ENCODE measurements around the gene NEO1. TPM values are rescaled to one million over a fixed set of nuclear protein-coding genes. Genes with fewer than 3 reads are reported as not detected.

The NEO1 gene
- total RNA-seq, 1 experiment from 2014 or later: 41.8 TPM

GRCh38 chr15:73023071-73023470 is 29.2 kb upstream of the NEO1 start:
- WGBS (ENCODE audit: extremely low coverage, insufficient read length, low lambda C conversion rate): no CpG with 5 or more reads among the region's 3 CpGs
- Histone ChIP-seq H2BK12ac (ENCODE audit: insufficient read length, low read depth, low read length) (no peak overlapping the region), H4K20me1 (ENCODE audit: control insufficient read depth, insufficient read depth, insufficient read length) (no peaks in the 10 kb centered on the region), H4K8ac (replicated peaks; ENCODE audit: insufficient read length, low read depth, low read length) (no peak overlapping the region), H2BK5ac (ENCODE audit: insufficient read length, low read length) (no peak overlapping the region), H3K4me2 (ENCODE audit: insufficient read depth, insufficient read length, low read length) (no peak overlapping the region), H2BK120ac (ENCODE audit: low read depth, low read length, poor library complexity, severe bottlenecking) (no peak overlapping the region), H3K79me2 (ENCODE audit: insufficient read depth, low read length) (no peaks in the 10 kb centered on the region), H2BK15ac (ENCODE audit: low read depth, low read length) (no peak overlapping the region), H2AFZ (ENCODE audit: low read length) (no peak overlapping the region), H3K79me1 (ENCODE audit: insufficient read depth, low read depth, low read length, poor library complexity, severe bottlenecking) (no peaks in the 10 kb centered on the region), H3K9me3 (ENCODE audit: control insufficient read depth, low read depth, low read length) (no peaks in the 10 kb centered on the region), H2BK20ac (ENCODE audit: low read depth, low read length, poor library complexity, severe bottlenecking) (no peak overlapping the region), H3K23ac (ENCODE audit: insufficient read length, low read depth, low read length) (no peak overlapping the region), H4K5ac (ENCODE audit: insufficient read length, low read depth, low read length) (no peak overlapping the region), H3K23me2 (ENCODE audit: insufficient read length, low read depth, low read length, poor library complexity, severe bottlenecking) (no peaks in the 10 kb centered on the region), H3K9ac (ENCODE audit: extremely low read depth, insufficient read length, low read length) (no peak overlapping the region), H3K56ac (ENCODE audit: insufficient read length, low read depth, low read length) (no peak overlapping the region), H3K18ac (ENCODE audit: insufficient read length, low read depth, low read length) (no peak overlapping the region), H3K4me1 (ENCODE audit: insufficient read depth, low read length) (peaks cover 4% of the 10 kb centered on the region), H3K27ac (ENCODE audit: insufficient read length, low read depth, low read length) (no peak overlapping the region), H2AK5ac (ENCODE audit: insufficient read length, low read length) (no peak overlapping the region), H3K14ac (ENCODE audit: insufficient read depth, low read length) (no peak overlapping the region), H3K27me3 (ENCODE audit: insufficient read depth, low read length) (no peaks in the 10 kb centered on the region), H3T11ph (ENCODE audit: low read length) (no peak overlapping the region), H3K4ac (ENCODE audit: low read depth, low read length) (no peak overlapping the region), H4K91ac (ENCODE audit: insufficient read length, low read depth, low read length) (no peak overlapping the region)
- Mint-ChIP-seq H3K36me3 (ENCODE audit: insufficient read depth in 1 of 3, low read depth in 3 of 3) (no peaks in the 10 kb centered on the region), H3K27ac (no peak overlapping the region), H3K4me1 (peaks cover 42 to 45% of the 10 kb centered on the region in 2 experiments), H3K27me3 (ENCODE audit: low read depth) (no peaks in the 10 kb centered on the region; the same call in 1 of the 2 replicates), H3K4me3 (no peak overlapping the region), H3K9me3 (no peaks in the 10 kb centered on the region)
- DNase-seq: no peak
- TF ChIP-seq CTCF (conservative IDR thresholded peaks at IDR 0.05): no peak

Data from H9 (cell line).